K562 (cell line): ENCODE measurements around the gene LIX1L. TPM values are rescaled to one million over a fixed set of nuclear protein-coding genes. Genes with fewer than 3 reads are reported as not detected.

ENCODE experiments used
- ATAC-seq: fragments of 200-7000 bp; cut with Tn5 transposase; 3 replicates; pipeline ENCODE4 v1.9.1; 2020; ENCODE audit warnings: moderate library complexity
- BruUV-seq: library from RNA; stranded (reverse); fragments of 400-500 nt; replicated peaks from 2 replicates; lab custom pipeline; 2021; lab: Mats Ljungman, UMichigan
- CTCF ChIA-PET: fragments of 300-600 bp; formaldehyde crosslinking; extraction: SDS; loops from one replicate; lab custom pipeline; 2021; ENCODE audit warnings: low intra/inter-chr PET ratio; lab: Yijun Ruan, JAX
- POLR2A ChIA-PET: fragments of 300-600, 350-650 bp; sonication (Branson Sonifier 250); formaldehyde crosslinking; extraction: SDS; loops from one replicate; lab custom pipeline; 2021; ENCODE audit warnings: antibody characterized with exemption, inconsistent platforms; lab: Yijun Ruan, JAX
- DNase-seq, 4 experiments: peaks; one replicate each; pipeline versions ENCODE4 v3.0.0 to v3.0.0-alpha.2; 2011 to 2018; ENCODE audit warnings: low spot score in 3 of 4, mixed read lengths in 3 of 4; ENCODE audit errors: extremely low read depth in 1 of 4
- FAIRE-seq: peaks from 2 replicates; lab custom pipeline; 2011; peaks lifted over from hg19 to GRCh38; lab: Jason Lieb, UNC
- H2AFZ ChIP-seq: 2 replicates; pipeline ENCODE4 v1.6.0; 2011; ENCODE audit warnings: low read depth, low read length, control low read depth, inconsistent platforms
- H3K27ac ChIP-seq: fragments of 200-600 bp; 3 replicates; pipeline ENCODE4 v1.8.0; 2011; ENCODE audit warnings: low read depth, mild to moderate bottlenecking, control low read depth, inconsistent platforms, low read length, moderate library complexity, mixed read lengths; ENCODE audit errors: extremely low read depth
- H3K27me3 ChIP-seq, 2 experiments: fragments of 300-600 bp in 1 of 2; 2 replicates in 1 of 2; 3 replicates in 1 of 2; pipeline versions ENCODE4 v1.6.0 to v1.8.0; 2011; ENCODE audit warnings: inconsistent platforms in 2 of 2, low read length in 2 of 2, mild to moderate bottlenecking in 1 of 2, mixed read lengths in 1 of 2, moderate library complexity in 1 of 2; ENCODE audit not compliant: control insufficient read depth in 2 of 2, insufficient read depth in 2 of 2
- H3K36me3 ChIP-seq: fragments of 300-600 bp; 3 replicates; pipeline ENCODE4 v1.8.0; 2011; ENCODE audit warnings: mild to moderate bottlenecking, low read length, inconsistent platforms; ENCODE audit not compliant: control insufficient read depth, insufficient read depth
- H3K4me1 ChIP-seq, 2 experiments: fragments of 200-600 bp in 1 of 2; replicated peaks in 1 of 2; 2 replicates in 1 of 2; 3 replicates in 1 of 2; pipeline versions ENCODE4 v1.5.1 to v1.8.0; 2011; ENCODE audit warnings: inconsistent platforms in 2 of 2, low read length in 2 of 2, mild to moderate bottlenecking in 1 of 2, mixed read lengths in 1 of 2, moderate library complexity in 1 of 2; ENCODE audit not compliant: control insufficient read depth in 2 of 2, insufficient read depth in 2 of 2
- H3K4me2 ChIP-seq: 2 replicates; pipeline ENCODE4 v1.6.1; 2011; ENCODE audit warnings: low read length, control low read depth, inconsistent platforms, mixed read lengths; ENCODE audit not compliant: insufficient read depth
- H3K4me3 ChIP-seq: fragments of 200-600 bp; sonication (generic), shearing (Covaris generic); 2 replicates; pipeline ENCODE4 v1.5.1; 2016; ENCODE audit warnings: control low read depth, inconsistent platforms
- H3K79me2 ChIP-seq: fragments of 200-600 bp; 3 replicates; pipeline ENCODE4 v1.8.0; 2011; ENCODE audit warnings: low read length, inconsistent platforms; ENCODE audit not compliant: control insufficient read depth, insufficient read depth
- H3K9ac ChIP-seq, 2 experiments: 2 replicates each; pipeline versions ENCODE4 v1.6.0 to v1.6.1; 2011; ENCODE audit warnings: low read depth in 2 of 2, low read length in 2 of 2, control low read depth in 1 of 2, inconsistent platforms in 1 of 2, mild to moderate bottlenecking in 1 of 2, mixed read lengths in 1 of 2; ENCODE audit not compliant: insufficient read depth in 1 of 2
- H3K9me1 ChIP-seq: one replicate; pipeline ENCODE4 v1.6.0; 2011; ENCODE audit warnings: inconsistent platforms, mild to moderate bottlenecking, low read length, moderate library complexity; ENCODE audit not compliant: control insufficient read depth, insufficient read depth
- H3K9me3 ChIP-seq: replicated peaks from 2 replicates; pipeline ENCODE4 v1.5.1; 2011; ENCODE audit warnings: low read depth, low read length, inconsistent platforms; ENCODE audit not compliant: control insufficient read depth, insufficient read depth
- H4K20me1 ChIP-seq: replicated peaks from 2 replicates; pipeline ENCODE4 v1.6.1; 2011; ENCODE audit warnings: low read length, inconsistent platforms, mixed read lengths; ENCODE audit not compliant: control insufficient read depth, insufficient read depth
- SMARCB1 ChIP-seq: IDR thresholded peaks from 2 replicates; pipeline ENCODE4 v1.6.1; 2011; ENCODE audit warnings: improper control_type of control experiment, low read depth; ENCODE audit not compliant: insufficient read length
- in situ Hi-C: fragments of 300-500 bp; cut with MboI; formaldehyde crosslinking; loops from 4 replicates; pipeline ENCODE4 v1.15.0; 2018; ENCODE audit warnings: inconsistent platforms, mixed read lengths
- intact Hi-C: fragments of 100-400 bp; cut with micrococcal nuclease; formaldehyde crosslinking; loops from 2 replicates; pipeline ENCODE4 v1.14.2; 2022
- polyA plus RNA-seq, 8 experiments: library from polyadenylated mRNA; depleted of rRNA in 4 of 8; stranded (reverse) in 5 of 8; unstranded in 3 of 8; fragments of >200 nt; fragmentation: Nextera tagmentation in 2 of 8; fragmentation: Illumina TruSeq in 1 of 8; extraction: Ambion mirVana in 2 of 8; extraction: Trizol in 1 of 8; gene quantifications; 2 replicates each; pipeline versions ENCODE4 v1.2.1 to v1.2.3, GENCODE V29; 2011 to 2014; ENCODE audit warnings: inconsistent platforms in 1 of 8, missing spikeins in 1 of 8
- total RNA-seq, 7 experiments: library from RNA; depleted of rRNA in 6 of 7; stranded (reverse); fragments of >200 nt in 6 of 7; fragmentation: Illumina TruSeq in 2 of 7; extraction: Trizol in 2 of 7; gene quantifications; 2 replicates each; pipeline versions ENCODE4 v1.2.1 to v1.2.3, GENCODE V29; 2011 to 2021; ENCODE audit warnings: low replicate concordance in 1 of 7
- TF ChIP-seq, protein P1 (sequence below): fragments of 450-650 bp; IDR thresholded peaks from 2 replicates; pipeline ENCODE4 v1.6.1; 2018; ENCODE audit not compliant: partially characterized antibody

The LIX1L gene
- total and polyA plus RNA-seq, 9 of the 15 experiments (the other 6 are each of a cell fraction or from before 2014, with no cell fraction given), result 4.6 to 26.5 (median 12.5) TPM

DNA sequence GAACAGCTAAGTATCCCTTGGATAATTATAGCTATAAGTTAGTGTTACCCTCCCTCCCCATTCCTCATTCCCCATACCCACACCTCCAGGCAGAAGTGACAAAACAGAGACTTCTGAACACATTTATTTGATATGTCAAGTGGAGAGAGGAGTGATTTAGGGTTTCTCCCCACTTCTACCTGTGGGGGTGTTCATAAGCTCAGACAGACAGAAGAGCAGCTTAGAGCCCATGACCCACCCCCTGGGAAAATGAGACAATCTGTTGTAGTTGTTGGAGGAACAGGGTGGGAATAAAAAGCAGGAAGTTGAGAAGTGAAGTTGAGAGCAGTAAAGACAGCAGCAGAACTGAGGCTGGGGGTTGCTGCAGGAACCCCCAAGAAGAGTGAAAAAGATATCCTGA lies 1.5 kb upstream of the LIX1L start:
- Histone ChIP-seq H3K4me2 (no peak overlapping the region), H3K4me1 (peaks cover 38 to 39% of the 10 kb centered on the region in 2 experiments; a peak in 4 of 5 replicates), H3K36me3 (no peaks in the 10 kb centered on the region), H3K79me2 (peaks cover 33% of the 10 kb centered on the region), H3K27ac (no peak overlapping the region), H3K9ac (no peak overlapping the region), H3K4me3 (no peak overlapping the region), H3K27me3 (no peaks in the 10 kb centered on the region; a peak in 1 of 5 replicates), H2AFZ (no peak overlapping the region), H4K20me1 (no peaks in the 10 kb centered on the region), H3K9me1 (no peaks in the 10 kb centered on the region), H3K9me3 (no peaks in the 10 kb centered on the region)
- DNase-seq (no peak), FAIRE-seq (no peak), ATAC-seq (no peak)
- POLR2A ChIA-PET, result interaction anchor here (0.9 to 2.7 kb wide), 2 partner anchors 79 to 99 kb away, joined by 5 to 17 read pairs; no protein-coding TSS in a partner anchor
- intact Hi-C loops, result no loop called here
- BruUV-seq, result no TSS peak
- TF ChIP-seq, protein P1, sequence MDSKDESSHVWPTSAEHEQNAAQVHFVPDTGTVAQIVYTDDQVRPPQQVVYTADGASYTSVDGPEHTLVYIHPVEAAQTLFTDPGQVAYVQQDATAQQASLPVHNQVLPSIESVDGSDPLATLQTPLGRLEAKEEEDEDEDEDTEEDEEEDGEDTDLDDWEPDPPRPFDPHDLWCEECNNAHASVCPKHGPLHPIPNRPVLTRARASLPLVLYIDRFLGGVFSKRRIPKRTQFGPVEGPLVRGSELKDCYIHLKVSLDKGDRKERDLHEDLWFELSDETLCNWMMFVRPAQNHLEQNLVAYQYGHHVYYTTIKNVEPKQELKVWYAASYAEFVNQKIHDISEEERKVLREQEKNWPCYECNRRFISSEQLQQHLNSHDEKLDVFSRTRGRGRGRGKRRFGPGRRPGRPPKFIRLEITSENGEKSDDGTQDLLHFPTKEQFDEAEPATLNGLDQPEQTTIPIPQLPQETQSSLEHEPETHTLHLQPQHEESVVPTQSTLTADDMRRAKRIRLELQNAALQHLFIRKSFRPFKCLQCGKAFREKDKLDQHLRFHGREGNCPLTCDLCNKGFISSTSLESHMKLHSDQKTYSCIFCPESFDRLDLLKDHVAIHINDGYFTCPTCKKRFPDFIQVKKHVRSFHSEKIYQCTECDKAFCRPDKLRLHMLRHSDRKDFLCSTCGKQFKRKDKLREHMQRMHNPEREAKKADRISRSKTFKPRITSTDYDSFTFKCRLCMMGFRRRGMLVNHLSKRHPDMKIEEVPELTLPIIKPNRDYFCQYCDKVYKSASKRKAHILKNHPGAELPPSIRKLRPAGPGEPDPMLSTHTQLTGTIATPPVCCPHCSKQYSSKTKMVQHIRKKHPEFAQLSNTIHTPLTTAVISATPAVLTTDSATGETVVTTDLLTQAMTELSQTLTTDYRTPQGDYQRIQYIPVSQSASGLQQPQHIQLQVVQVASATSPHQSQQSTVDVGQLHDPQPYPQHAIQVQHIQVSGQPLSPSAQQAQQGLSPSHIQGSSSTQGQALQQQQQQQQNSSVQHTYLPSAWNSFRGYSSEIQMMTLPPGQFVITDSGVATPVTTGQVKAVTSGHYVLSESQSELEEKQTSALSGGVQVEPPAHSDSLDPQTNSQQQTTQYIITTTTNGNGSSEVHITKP, result peak; percentile 60
- TF ChIP-seq SMARCB1, result no peak
- CTCF ChIA-PET, result no interaction called here
- in situ Hi-C loops, result no loop called here
